ENCODE data around the gene SELENOI.
"Not testable (repeated sequence)": the region's sequence is repeated elsewhere in the genome, so short reads cannot be mapped to it uniquely, and the experiment has no call there.

Gene SELENOI, protein sequence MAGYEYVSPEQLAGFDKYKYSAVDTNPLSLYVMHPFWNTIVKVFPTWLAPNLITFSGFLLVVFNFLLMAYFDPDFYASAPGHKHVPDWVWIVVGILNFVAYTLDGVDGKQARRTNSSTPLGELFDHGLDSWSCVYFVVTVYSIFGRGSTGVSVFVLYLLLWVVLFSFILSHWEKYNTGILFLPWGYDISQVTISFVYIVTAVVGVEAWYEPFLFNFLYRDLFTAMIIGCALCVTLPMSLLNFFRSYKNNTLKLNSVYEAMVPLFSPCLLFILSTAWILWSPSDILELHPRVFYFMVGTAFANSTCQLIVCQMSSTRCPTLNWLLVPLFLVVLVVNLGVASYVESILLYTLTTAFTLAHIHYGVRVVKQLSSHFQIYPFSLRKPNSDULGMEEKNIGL

DNA sequence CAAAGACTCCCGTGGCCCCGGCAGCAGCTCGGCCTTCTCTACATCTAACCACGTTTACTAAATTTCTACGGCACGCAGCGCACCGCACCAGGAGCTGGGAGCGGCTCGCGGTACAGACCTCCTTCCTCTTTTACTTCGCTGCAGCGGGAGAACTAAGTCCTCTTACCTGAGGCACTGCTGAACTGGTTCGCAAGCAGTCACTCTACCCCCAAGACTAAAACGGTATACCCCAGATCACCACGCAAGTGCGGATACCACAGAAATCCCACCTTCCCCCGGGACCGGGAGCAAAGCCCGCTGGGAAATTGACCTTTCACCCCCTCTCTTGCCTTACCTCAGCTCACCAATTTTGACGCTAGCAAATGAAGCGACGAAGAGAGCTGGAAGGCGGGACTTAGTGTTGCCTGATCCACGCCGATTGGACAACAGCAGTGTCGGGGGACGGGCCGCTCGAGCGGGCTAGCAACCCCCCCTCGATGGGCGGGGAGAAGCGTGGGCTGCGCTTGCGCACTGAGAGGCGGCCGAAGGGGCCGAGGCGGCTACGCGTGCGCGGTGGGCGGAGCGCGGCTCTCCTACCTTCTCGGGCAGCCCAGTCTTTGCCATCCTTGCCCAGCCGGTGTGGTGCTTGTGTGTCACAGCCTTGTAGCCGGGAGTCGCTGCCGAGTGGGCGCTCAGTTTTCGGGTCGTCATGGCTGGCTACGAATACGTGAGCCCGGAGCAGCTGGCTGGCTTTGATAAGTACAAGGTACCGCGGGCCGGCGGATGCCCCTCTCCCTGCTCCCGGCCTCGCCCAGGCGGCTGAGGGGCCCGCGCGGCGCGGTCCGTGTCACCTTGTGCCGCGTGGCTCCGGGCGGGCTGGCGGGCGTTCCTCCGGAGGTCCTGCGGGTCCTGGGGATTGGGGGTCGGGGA lies at the start of gene SELENOI:
TSS of gene SELENOI (plus strand) at position 599 of the 909 bp plus-strand sequence. CDS start at position 689, 90 bp downstream.
- peak; percentile 99 for DNase-seq

DNA sequence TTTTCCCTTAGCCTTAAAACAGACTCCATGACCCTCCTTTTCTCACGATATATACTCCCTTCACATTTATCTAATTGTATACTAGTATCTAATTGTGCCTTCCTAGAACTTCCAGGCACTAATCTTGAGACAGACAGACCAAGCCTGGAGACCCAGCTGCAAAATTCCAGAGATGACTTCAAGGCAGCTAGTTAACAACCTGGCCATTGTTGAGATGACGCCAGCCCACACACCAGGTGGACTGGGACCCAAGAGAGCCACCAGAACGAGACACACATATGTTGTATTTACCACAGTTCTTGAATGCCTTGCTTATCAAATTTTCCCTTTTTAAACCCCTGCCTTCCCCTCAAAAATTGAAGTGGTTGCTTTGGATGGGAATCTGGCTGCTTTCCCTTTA lies 48.9 kb upstream of the SELENOI start:
- DNase-seq, result no peak

DNA sequence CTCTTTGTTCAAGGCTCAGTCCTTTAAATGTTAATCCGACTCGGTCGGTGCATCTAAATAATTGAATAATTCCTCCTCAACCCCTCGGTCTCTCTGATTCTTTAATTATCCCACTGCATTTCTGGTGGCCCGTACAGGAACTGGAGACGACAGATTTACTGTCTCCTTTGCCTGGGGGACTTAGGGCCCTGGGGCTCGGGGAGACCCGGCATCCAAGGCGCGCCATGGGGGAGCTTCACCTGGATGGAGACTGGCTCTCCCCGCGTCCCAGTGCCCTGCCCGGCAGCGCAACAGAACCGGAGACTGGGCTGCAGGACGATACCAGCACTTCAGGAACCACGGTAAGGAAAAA lies 47.7 kb upstream of the SELENOI start:
- no peak for DNase-seq

DNA sequence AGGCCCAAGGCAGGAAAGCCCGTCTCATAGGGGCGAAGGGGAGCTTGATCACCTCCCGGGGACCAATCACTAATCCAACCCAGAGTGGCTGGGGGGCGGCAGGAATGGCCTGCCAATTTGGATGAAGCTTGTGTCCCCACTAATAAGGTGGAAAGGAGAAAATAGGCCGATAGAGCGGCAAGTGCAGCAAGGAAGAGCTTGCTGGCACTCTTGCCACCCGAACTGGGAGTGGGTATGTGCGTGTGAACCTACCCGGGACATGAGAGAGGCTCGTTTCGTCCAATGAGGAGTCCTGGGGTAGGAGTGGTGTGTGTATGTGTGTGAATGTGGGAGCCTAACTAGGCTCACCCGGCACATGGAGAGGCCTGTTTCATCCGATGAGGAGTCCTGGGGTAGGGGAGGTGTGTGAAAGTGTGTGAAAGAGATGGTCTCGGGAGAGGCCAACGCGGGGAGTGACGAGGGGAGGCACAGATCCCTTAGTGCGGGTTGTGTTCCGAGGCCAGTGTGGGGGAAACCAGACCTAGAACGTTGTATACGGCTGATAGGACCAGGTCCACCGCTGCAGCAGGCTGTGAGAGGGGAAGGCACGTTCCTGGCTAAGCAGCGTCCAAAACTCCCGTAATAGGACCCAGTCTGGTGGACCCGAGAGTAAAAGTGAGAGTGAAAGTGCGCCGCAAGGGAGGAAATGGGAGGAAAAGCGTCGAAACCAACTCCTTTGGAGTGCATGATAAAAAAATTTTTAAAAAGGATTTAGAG lies 47.1 kb upstream of the SELENOI start:
- peak; percentile 32 for DNase-seq

DNA sequence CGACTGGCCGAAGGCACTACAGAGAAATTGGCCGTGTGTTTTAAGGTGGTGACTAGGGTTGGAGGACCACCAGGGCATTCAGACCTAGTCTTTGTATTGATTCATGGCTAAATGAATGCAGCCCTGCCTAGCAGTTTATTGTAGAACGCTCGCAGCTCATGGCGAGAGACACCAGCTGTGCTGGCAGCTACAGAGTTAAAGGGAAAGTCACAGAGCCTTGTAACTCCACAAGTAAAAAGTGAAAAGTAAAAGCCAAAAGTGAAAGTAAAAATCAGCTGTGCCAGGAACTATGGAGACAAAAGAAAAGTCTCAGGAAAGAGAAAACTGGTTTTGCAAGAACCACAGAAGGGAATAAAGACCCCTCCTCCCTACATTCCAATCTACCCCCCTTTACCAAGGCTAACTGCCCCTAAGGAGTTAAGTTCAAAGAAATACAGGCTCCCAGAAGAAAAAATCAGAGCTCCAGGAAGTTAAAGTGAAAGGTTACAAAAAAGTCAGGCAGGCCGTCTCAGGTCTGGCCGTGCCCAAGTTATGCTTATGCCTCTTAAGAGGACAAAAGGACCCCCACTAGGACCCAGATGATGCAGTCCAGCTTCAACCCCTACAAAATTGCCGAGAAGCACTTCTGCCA lies 46.4 kb upstream of the SELENOI start:
- peak; percentile 46 for DNase-seq

DNA sequence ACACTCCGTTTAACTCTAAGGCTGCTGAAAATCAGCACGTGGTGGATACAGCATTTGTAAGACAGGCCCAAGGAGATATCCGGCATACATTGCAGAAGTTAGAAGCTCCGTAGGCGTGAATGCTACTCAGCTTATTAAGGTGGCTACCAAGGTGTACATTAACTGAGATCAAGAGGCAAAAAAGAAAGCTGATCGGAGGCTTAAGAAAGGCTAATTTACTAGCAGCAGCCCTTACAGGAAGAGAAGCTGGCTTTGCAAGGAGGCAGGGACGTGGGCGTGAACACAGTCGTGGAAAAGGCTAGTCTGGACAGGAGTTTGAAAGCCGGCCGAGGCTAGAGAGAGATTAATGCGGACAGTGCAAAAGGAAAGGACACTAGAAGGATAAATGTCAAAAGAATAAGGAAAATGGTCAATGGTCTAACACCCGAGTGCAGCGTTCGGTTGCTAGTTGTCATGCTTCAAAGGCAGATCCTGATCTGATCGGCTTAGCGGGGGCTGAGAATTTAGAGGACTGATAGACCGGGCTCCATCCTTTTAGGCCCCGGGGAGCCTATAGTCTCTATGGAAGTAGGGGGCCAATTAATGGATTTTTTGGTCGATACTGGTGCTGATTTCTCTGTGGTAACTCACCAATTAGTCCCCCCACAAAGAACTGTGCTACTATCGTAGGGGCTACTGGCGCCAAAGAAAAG lies 45.6 kb upstream of the SELENOI start:
- no peak for DNase-seq

DNA sequence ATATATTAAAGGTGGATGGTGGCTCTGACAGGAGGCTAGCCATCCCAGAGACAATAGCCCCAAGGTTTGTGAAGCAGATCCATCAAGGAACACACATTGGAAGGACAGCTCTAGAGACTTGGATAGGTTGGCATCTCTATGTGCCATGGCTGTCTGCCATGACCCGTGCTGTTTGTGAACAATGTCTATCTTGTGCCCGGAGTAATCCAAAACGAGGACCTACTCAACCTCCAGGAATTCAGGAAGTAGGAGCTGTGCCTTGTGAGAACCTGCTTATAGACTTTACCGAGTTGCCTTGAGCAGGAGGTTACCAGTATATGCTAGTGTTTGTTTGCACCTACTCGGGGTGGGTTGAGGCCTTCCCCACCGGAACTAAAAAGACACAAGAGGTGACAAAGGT lies 43.1 kb upstream of the SELENOI start:
- DNase-seq, result no peak

DNA sequence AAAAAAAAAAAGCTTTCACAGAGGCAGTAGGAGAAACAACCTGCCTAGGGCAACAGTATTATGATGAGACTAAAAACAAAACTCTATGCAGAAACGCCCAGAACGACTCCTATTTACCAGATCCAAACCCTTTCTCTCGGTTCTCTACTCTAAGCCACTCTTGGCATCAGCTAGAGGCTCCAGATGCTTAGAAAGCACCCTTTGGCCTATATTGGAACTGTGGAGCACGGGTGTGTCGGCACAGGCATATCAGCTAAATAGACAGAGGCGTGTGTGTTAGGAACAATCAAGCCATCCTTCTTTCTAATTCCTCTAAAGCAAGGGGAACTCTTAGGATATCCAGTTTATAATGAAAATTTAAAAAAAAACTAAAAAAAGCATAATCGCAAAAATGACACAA lies 40.8 kb upstream of the SELENOI start:
- DNase-seq, result not testable (repeated sequence)

DNA sequence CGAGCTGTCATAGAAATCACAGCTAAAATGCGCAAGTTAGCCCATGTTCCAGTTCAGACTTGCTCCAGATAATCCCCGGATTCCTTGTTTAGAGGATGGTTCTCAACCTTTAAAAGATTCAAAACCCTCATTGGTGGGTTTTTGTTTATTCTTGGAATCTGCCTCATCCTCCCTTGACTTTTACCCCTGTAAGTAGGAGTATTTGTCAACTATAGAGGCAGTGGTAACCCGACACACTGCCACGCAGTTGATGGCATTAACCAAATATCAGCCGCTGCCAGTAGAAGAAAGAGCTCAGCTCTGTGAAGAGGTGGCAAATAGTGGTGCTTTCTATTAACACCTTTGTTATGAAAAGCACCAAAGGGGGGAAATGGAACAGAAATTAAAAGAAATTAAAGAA lies 40.4 kb upstream of the SELENOI start:
- no peak for DNase-seq

DNA sequence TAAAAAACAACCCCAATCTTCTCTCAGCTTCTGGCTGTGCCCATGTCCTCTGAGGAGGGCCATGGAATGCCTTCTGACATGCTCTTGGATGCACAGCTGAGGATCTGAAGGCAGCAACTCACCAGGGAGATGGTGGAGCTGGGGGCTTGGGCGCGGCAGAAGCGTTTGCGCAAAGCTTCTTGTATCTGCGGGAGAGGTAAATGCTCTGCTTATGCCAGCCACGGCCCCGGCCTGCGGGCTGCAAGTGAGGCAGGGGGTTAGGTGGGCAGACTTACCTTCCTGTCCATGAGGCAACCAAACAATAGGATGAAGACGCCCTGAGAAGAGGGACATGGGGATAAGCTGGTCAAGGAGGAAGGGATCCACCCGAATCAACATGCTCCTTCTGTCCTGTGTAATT lies 36.0 kb upstream of the SELENOI start:
- DNase-seq, result no peak

DNA sequence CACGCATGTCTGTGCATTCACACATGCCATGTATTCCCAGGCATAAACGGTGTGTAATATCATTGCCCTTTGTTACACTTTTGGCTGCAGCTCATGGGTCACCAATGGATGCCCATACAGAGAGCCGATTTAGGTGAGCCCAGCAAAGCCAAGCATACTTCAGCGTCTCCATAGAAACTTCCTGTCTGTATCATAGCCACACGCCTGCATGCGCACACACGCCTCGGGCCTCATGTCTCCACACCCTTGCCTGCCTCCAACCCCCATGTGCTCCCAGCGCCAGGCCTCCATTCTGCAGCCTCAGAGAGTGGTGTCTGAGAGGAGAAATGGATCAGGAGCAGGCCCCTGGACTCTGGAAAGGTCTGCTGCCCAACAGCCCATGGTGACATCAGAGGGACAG lies 33.5 kb upstream of the SELENOI start:
- no peak for DNase-seq

DNA sequence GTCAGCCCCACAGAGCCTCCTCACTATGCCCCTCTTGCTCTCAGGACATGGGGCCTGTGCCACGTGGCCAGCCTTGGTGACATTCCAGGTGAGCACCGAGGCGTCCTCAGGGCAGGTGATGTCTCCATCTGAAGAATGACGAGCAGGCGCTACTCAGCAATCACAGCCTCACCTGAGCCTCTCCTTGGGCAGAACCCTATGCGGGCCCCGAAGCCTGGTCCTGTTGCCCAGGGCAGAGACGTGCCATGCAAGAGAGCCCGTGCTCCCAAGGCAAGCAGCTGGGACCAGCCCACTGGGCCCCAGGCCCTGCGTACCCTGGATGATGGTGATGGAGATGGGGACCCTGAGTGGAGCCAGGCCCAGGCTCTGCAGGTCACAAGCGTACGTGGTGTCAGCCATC lies 32.5 kb upstream of the SELENOI start:
- no peak for DNase-seq

DNA sequence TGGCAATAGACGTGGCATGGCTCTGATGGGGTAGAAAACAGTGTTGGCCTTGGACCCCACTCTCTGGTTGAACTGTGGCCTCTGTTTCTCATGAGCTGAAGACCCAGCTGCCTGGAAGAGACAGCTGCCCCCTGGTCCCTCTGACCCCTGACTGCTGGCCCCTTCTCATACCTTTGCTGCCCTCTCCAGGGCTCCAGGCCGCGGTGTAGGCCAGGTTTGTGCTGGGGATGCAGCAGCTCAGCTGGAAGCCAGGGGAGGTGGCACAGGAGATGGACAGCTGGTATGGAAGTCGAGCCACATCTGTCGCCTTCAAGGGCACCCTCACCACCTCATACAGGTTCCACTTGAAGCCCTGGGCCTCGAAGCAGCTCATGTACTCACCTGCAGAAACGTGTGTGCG lies 31.7 kb upstream of the SELENOI start:
- no peak for DNase-seq

DNA sequence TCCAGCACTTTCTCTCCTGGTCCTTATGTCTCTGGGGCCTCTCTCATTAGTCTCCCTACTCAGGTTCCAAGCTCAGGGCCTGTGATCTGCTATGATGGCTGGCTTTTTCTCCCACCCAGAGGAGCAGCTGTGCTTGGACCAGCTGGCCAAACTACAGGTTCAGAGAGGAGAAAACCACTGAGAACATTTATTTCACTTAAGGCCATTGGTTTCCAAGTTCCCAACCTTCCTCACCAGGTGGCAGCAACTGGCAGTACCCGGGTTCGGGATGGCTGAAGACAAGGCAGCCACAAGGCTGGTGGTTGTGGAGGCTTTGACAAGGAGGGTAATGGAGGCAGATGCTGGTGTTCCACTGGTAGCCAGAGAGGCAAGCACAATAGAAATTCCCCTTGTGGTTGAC lies 29.9 kb upstream of the SELENOI start:
- no peak for DNase-seq

DNA sequence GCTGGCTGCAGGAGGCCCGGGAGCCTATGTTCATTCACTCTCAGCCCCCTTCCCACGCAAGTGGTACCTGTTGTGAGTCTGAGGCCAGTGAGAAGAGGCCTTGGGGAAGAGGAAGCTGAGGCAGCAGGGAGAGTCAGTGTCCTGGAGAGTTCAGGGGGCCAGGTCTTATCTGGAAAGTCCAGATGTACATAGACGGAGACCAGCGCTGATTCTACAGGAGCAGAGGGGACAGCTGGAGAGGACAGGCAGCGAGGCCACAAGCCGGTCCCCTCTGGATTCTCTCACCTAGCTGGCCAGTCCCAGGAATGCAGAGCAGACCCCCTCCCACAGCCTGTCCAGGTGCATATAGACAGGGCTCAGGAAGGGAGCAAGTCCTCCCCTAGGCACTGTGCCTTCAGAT lies 29.1 kb upstream of the SELENOI start:
- no peak for DNase-seq

DNA sequence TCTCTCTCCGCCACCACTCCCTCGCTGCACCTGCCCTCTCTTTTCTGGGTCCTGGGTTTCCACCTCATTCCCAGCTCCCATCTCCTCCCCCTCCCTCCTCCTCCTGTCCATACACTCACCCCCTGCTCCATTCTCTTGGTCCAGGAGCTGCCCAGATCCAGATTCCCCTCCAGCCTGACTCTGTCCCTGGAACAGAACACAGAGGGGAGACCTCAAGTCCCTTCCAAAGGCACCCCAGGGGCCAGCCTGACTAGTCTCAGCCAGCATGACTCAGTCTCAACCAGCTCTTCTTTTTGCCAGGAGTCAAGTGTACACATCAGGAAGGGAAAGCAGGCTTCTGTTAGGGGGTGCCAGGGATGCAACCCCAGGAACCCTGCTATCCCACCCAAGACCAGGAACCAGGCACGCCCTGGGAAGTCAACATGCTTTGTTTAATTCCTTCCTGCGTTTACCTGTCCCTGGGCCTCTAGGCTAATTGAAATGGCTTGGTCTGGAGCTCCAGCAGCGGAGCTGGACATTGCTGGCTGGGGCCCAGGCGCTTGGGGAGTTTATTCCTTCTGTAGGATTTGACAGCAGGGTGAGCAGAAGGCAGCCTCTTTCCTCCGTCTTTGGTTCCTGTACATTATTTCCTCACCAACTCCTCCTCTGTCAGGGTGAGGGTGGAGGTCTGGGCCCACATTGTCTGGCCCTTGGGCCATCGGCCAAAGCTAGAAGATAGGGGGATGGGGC lies 28.4 kb upstream of the SELENOI start:
- no peak for DNase-seq

DNA sequence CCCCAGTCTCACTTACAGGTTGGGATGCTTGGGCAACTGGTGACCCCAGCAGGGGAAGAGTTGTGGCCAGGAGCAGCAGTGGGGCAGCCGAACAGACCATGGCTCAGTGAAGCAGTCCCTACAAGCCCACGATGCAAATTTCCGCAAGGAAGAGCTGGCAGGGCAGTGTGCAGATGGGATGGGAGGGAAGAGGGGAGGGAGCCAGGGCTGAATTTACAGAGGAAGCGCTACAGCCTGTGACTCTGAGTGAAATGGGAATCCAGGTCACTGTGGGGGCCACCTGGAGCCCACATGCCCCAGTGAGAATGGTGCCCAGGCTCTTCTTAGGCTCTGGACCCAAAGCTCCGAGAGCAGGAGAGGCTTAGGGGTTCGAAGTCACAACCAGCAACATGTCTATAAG lies 27.0 kb upstream of the SELENOI start:
- DNase-seq, result no peak

DNA sequence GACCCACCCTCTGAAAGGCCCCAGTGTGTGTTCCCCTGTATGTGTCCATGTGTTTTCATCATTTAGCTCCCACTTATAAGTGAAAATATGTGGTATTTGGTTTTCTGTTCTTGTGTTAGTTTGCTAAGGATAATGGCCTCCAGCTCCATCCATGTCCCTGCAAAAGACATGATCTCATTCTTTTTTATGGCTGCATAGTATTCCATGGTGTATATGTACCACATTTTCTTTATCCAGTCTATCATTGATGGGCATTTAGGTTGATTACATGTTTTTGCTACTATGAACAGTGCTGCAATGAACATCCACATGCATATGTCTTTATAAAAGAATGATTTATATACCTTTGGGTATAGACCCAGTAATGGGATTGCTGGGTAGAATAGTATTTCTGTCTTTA lies 21.5 kb upstream of the SELENOI start:
- not testable (repeated sequence) for DNase-seq

DNA sequence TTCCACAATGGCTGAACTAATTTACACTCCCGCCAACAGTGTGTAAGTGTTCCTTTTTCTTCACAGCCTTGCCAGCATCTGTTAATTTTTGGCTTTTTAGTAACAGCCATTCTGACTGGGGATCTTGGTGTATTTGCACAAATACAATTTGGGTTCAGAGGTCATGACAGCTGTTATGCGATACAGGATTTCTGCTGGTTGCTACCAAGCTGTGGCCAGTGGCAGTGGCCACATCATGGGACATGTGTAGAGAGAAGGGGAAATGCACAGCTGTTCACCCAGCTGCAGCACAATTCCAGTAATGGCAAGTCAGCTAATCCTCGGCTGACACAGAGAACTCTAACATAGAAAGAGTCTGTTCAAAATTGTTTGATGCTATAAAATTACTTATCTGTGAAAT lies 21.0 kb upstream of the SELENOI start:
- DNase-seq, result no peak

DNA sequence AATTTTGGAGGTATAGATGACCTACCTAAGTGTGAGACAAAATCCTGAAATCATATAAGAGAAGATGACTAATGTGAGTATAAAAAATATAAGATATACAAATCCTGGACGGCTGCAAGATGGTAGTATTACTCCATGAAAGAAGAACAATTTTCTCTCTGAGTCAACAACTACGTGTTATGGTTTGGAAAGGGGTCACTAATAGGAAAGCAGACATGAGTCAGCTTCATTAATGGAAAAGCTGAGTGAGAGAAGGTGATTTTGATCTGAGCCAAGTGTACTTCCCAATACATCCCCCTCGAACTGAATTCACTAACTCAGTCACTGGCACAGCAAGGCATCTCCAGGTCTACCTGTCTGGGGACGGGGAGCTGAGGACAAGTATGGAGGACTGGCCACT lies 20.1 kb upstream of the SELENOI start:
- peak; percentile 85 for DNase-seq

DNA sequence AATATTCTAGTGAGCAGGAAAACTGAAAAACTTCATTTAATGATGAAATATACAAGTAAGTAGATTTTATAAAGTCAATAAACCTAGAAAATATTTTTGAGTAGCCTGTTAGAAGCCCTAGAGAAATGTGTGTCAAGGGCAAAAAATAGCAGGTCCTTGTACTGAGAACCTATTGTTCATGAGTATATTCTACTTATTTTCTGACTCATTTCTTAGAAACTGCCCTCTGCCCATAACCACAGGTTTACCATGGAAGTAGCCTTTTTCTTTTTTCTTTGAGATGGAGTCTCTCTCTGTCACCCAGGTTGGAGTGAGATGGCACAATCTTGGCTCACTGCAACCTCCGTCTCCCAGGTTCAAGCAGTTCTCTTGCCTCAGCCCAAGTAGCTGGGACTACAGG lies 19.4 kb upstream of the SELENOI start:
- peak; percentile 18 for DNase-seq

Data from HCEC 1CT (cell line).